HEK293 (cell line): Measurements from ENCODE around the gene SLC22A4.

Source experiments
- CTCF ChIA-PET: fragments of 350-600 bp; formaldehyde crosslinking; extraction: SDS; loops from one replicate; lab custom pipeline; 2021; ENCODE audit warnings: antibody characterized with exemption; lab: Yijun Ruan, JAX
- POLR2A ChIA-PET: fragments of 300-600 bp; formaldehyde crosslinking; extraction: SDS; loops from one replicate; lab custom pipeline; 2020; ENCODE audit warnings: antibody characterized with exemption, inconsistent platforms; lab: Yijun Ruan, JAX
- H3K27ac ChIP-seq: fragments of 200-500 bp; sonication (Bioruptor generic); 2 replicates; pipeline ENCODE4 v1.5.1; 2014; ENCODE audit warnings: low read depth, low read length, control low read depth, inconsistent platforms; ENCODE audit errors: extremely low read depth
- H3K36me3 ChIP-seq, 2 experiments: fragments of 200-500 bp in 1 of 2; sonication (Bioruptor generic) in 1 of 2; 1 replicate in 1 of 2; 2 replicates in 1 of 2; pipeline ENCODE4 v1.5.1; 2014 to 2017; ENCODE audit warnings: inconsistent platforms in 2 of 2, low read length in 2 of 2; ENCODE audit not compliant: control insufficient read depth in 2 of 2, insufficient read depth in 1 of 2
- H3K4me1 ChIP-seq: fragments of 200-500 bp; sonication (Bioruptor generic); 2 replicates; pipeline ENCODE4 v1.5.1; 2014; ENCODE audit warnings: mild to moderate bottlenecking, low read length, inconsistent platforms; ENCODE audit not compliant: control insufficient read depth, insufficient read depth
- H3K4me3 ChIP-seq: 2 replicates; pipeline ENCODE4 v1.5.1; 2011; ENCODE audit warnings: low read depth, mild to moderate bottlenecking, control low read depth, low read length, moderate library complexity
- H3K9me3 ChIP-seq: fragments of 200-500 bp; sonication (Bioruptor generic); 2 replicates; pipeline ENCODE4 v1.5.1; 2014; ENCODE audit warnings: low read depth, low read length, inconsistent platforms; ENCODE audit not compliant: control insufficient read depth, insufficient read depth
- GFI1B ChIP-seq: fragments of 450-650 bp; formaldehyde crosslinking; IDR thresholded peaks from 2 replicates; pipeline ENCODE4 v1.5.1; 2016; ENCODE audit warnings: missing biosample characterization, missing genetic modification characterization
- KLF7 ChIP-seq: fragments of 450-650 bp; formaldehyde crosslinking; IDR thresholded peaks from 2 replicates; pipeline ENCODE4 v1.5.1; 2016; ENCODE audit warnings: missing biosample characterization, missing genetic modification characterization, borderline replicate concordance
- KLF8 ChIP-seq: fragments of 450-650 bp; formaldehyde crosslinking; IDR thresholded peaks from 2 replicates; pipeline ENCODE4 v1.5.1; 2016; ENCODE audit warnings: missing biosample characterization, missing genetic modification characterization
- MEIS1 ChIP-seq: sonication (generic); formaldehyde crosslinking; IDR thresholded peaks from 2 replicates; pipeline ENCODE4 v1.8.1; 2022; ENCODE audit warnings: missing genetic modification reagents, mild to moderate bottlenecking, borderline replicate concordance
- OSR2 ChIP-seq: fragments of 450-650 bp; formaldehyde crosslinking; IDR thresholded peaks from 2 replicates; pipeline ENCODE4 v1.5.1; 2016; ENCODE audit warnings: missing biosample characterization, missing genetic modification characterization
- PRDM1 ChIP-seq: fragments of 450-650 bp; formaldehyde crosslinking; IDR thresholded peaks from 2 replicates; pipeline ENCODE4; 2016; ENCODE audit warnings: missing biosample characterization, missing genetic modification characterization
- SALL2 ChIP-seq: fragments of 450-650 bp; formaldehyde crosslinking; IDR thresholded peaks from 2 replicates; pipeline ENCODE4 v1.5.0; 2017; ENCODE audit warnings: missing biosample characterization, mild to moderate bottlenecking, missing genetic modification characterization, borderline replicate concordance
- WT1 ChIP-seq: fragments of 450-650 bp; formaldehyde crosslinking; IDR thresholded peaks from 2 replicates; pipeline ENCODE4 v1.5.1; 2016; ENCODE audit warnings: missing biosample characterization, missing genetic modification characterization
- YY1 ChIP-seq: fragments of 450-650 bp; formaldehyde crosslinking; IDR thresholded peaks from 2 replicates; pipeline ENCODE4 v1.5.1; 2018; ENCODE audit warnings: missing biosample characterization, missing genetic modification characterization
- ZBTB17 ChIP-seq: fragments of 450-650 bp; formaldehyde crosslinking; IDR thresholded peaks from 2 replicates; pipeline ENCODE4 v1.5.1; 2016; ENCODE audit warnings: missing biosample characterization, missing genetic modification characterization
- ZNF211 ChIP-seq: fragments of 450-650 bp; formaldehyde crosslinking; IDR thresholded peaks from 2 replicates; pipeline ENCODE4 v1.5.1; 2016; ENCODE audit warnings: low read depth, missing biosample characterization, missing genetic modification characterization
- ZNF311 ChIP-seq: fragments of 450-650 bp; formaldehyde crosslinking; IDR thresholded peaks from 2 replicates; pipeline ENCODE4 v1.5.1; 2017; ENCODE audit warnings: missing biosample characterization, missing genetic modification characterization, borderline replicate concordance
- ZNF335 ChIP-seq: fragments of 450-650 bp; formaldehyde crosslinking; conservative IDR thresholded peaks from 2 replicates; pipeline ENCODE4 v1.5.1; 2016; ENCODE audit warnings: missing biosample characterization, missing genetic modification characterization
- ZNF341 ChIP-seq: fragments of 450-650 bp; formaldehyde crosslinking; IDR thresholded peaks from 2 replicates; pipeline ENCODE4; 2016; ENCODE audit warnings: low read depth, missing biosample characterization, missing genetic modification characterization
- ZNF426 ChIP-seq: fragments of 450-650 bp; formaldehyde crosslinking; IDR thresholded peaks from 2 replicates; pipeline ENCODE4 v1.5.1; 2017; ENCODE audit warnings: missing biosample characterization, missing genetic modification characterization, mild to moderate bottlenecking, inconsistent platforms, moderate library complexity
- ZNF48 ChIP-seq: fragments of 450-650 bp; formaldehyde crosslinking; IDR thresholded peaks from 2 replicates; pipeline ENCODE4 v1.5.1; 2016; ENCODE audit warnings: missing biosample characterization, missing genetic modification characterization
- ZNF549 ChIP-seq: fragments of 450-650 bp; IDR thresholded peaks from 2 replicates; pipeline ENCODE4 v1.5.1; 2018; ENCODE audit warnings: missing biosample characterization, missing genetic modification characterization, mild to moderate bottlenecking, inconsistent platforms, moderate library complexity
- ZNF571 ChIP-seq: fragments of 450-650 bp; formaldehyde crosslinking; IDR thresholded peaks from 2 replicates; pipeline ENCODE4 v1.5.0; 2017; ENCODE audit warnings: missing biosample characterization, missing genetic modification characterization
- ZNF596 ChIP-seq: fragments of 450-650 bp; IDR thresholded peaks from 2 replicates; pipeline ENCODE4 v1.5.0; 2018; ENCODE audit warnings: missing biosample characterization, mild to moderate bottlenecking, missing genetic modification characterization, moderate library complexity
- ZNF600 ChIP-seq: fragments of 450-650 bp; formaldehyde crosslinking; IDR thresholded peaks from 2 replicates; pipeline ENCODE4 v1.5.1; 2016; ENCODE audit warnings: missing biosample characterization, missing genetic modification characterization
- ZNF623 ChIP-seq: fragments of 450-650 bp; formaldehyde crosslinking; IDR thresholded peaks from 2 replicates; pipeline ENCODE4 v1.5.1; 2016; ENCODE audit warnings: missing biosample characterization, missing genetic modification characterization
- ZSCAN16 ChIP-seq: fragments of 450-650 bp; formaldehyde crosslinking; IDR thresholded peaks from 2 replicates; pipeline ENCODE4 v1.5.1; 2016; ENCODE audit warnings: missing biosample characterization, missing genetic modification characterization
- ZSCAN30 ChIP-seq: fragments of 450-650 bp; IDR thresholded peaks from 2 replicates; pipeline ENCODE4 v1.5.1; 2018; ENCODE audit warnings: missing biosample characterization, mild to moderate bottlenecking, missing genetic modification characterization, moderate library complexity
- TF ChIP-seq, protein P1 (sequence below): fragments of 450-650 bp; formaldehyde crosslinking; IDR thresholded peaks from 2 replicates; pipeline ENCODE4 v1.5.1; 2016; ENCODE audit warnings: missing biosample characterization, missing genetic modification characterization
- TF ChIP-seq, protein P2 (sequence below): fragments of 450-650 bp; formaldehyde crosslinking; IDR thresholded peaks from 2 replicates; pipeline ENCODE4 v1.5.1; 2017; ENCODE audit warnings: missing biosample characterization, missing genetic modification characterization
- TF ChIP-seq, protein P3 (sequence below): fragments of 450-650 bp; formaldehyde crosslinking; IDR thresholded peaks from 2 replicates; pipeline ENCODE4 v1.5.1; 2017; ENCODE audit warnings: missing biosample characterization, mild to moderate bottlenecking, missing genetic modification characterization, moderate library complexity
- TF ChIP-seq, protein P4 (sequence below): fragments of 450-650 bp; formaldehyde crosslinking; IDR thresholded peaks from 2 replicates; pipeline ENCODE4 v1.5.1; 2017; ENCODE audit warnings: missing biosample characterization, missing genetic modification characterization
- TF ChIP-seq, protein P5 (sequence below): fragments of 450-650 bp; formaldehyde crosslinking; IDR thresholded peaks from 2 replicates; pipeline ENCODE4 v1.5.1; 2016; ENCODE audit warnings: missing biosample characterization, missing genetic modification characterization

The SLC22A4 gene

DNA sequence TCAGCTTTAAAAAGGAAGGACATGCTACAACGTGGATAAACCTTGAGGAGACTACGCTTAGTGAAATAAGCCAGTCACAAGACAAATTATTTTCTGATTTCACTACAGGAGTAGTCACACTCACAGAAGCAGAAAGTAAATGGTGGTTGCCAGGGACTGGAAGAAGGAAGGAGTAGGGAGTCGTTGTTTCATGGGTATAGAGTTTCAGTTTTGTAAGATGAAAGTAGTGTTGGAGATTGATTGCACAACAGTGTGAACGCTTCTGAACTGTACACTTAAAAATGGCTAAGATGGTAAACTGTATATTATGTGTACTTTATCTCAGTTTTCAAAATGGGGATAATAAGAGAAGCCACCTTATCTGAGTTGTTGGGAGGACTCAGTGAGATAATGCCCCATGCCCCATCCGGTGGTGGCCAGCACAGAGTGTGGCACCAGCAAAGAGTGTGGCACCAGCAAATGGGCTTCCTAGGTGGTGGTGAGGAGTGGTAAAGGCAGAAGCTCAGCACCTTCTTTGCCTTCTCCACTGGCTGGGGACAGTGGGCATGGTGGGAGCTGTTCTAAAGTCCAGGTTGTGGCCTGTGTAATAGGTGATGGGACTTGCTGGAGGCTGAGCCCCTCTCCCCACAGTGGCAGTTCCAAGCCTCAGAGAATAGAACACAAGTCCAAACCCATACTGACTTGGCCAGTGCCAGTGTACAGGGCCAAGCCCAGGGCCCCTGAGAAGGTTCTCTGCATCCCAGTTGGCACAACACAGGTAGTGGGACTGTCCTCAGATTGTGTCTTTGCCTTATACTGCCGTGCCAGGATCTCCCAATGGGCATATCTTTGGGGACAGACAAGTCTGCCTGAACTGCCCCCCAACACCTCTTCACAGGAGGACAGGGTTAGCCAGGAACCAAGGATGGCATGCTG, 4.4 kb downstream of the SLC22A4 start:
- Histone ChIP-seq H3K4me1 (no peaks in the 10 kb centered on the region), H3K4me3 (no peak overlapping the region), H3K27ac (no peak overlapping the region), H3K9me3 (no peaks in the 10 kb centered on the region), H3K36me3 (no peaks in the 10 kb centered on the region)
- POLR2A ChIA-PET = no interaction called here
- CTCF ChIA-PET = interaction anchor here (0.7 to 1.2 kb wide), 3 partner anchors 11 to 213 kb away, joined by 3 read pairs; no protein-coding TSS in a partner anchor
- TF ChIP-seq ZNF600 (tag by site-specific recombination) (no peak), OSR2 (peak; percentile 58), ZNF596 (tag by site-specific recombination) (no peak), ZNF311 (no peak), ZSCAN30 (no peak), WT1 (tag by site-specific recombination) (peak; percentile 66; the same call in 1 of the 2 replicates), GFI1B (tag by site-specific recombination) (no peak), KLF8 (tag by site-specific recombination) (no peak), SALL2 (tag by site-specific recombination) (no peak), ZNF426 (tag by site-specific recombination) (no peak), ZBTB17 (tag by site-specific recombination) (0 out of 2 replicates have a peak, but pooled peaks have one; percentile 14), YY1 (tag by site-specific recombination) (no peak), ZNF211 (tag by site-specific recombination) (0 out of 2 replicates have a peak, but pooled peaks have one; percentile 35), ZNF571 (tag by site-specific recombination) (no peak), MEIS1 (CRISPR knock-in tag) (no peak), ZNF549 (tag by site-specific recombination) (no peak), ZNF341 (tag by site-specific recombination) (no peak), ZNF335 (tag by site-specific recombination) (no peak), PRDM1 (peak; percentile 59; the same call in 1 of the 2 replicates), ZSCAN16 (tag by site-specific recombination) (no peak), ZNF48 (no peak), KLF7 (no peak), ZNF623 (tag by site-specific recombination) (no peak)
- TF ChIP-seq, protein P1, sequence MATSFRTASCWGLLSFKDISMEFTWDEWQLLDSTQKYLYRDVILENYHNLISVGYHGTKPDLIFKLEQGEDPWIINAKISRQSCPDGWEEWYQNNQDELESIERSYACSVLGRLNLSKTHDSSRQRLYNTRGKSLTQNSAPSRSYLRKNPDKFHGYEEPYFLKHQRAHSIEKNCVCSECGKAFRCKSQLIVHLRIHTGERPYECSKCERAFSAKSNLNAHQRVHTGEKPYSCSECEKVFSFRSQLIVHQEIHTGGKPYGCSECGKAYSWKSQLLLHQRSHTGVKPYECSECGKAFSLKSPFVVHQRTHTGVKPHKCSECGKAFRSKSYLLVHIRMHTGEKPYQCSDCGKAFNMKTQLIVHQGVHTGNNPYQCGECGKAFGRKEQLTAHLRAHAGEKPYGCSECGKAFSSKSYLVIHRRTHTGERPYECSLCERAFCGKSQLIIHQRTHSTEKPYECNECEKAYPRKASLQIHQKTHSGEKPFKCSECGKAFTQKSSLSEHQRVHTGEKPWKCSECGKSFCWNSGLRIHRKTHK = no peak
- TF ChIP-seq, protein P2, sequence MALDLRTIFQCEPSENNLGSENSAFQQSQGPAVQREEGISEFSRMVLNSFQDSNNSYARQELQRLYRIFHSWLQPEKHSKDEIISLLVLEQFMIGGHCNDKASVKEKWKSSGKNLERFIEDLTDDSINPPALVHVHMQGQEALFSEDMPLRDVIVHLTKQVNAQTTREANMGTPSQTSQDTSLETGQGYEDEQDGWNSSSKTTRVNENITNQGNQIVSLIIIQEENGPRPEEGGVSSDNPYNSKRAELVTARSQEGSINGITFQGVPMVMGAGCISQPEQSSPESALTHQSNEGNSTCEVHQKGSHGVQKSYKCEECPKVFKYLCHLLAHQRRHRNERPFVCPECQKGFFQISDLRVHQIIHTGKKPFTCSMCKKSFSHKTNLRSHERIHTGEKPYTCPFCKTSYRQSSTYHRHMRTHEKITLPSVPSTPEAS (tag by site-specific recombination) = no peak
- TF ChIP-seq, protein P3, sequence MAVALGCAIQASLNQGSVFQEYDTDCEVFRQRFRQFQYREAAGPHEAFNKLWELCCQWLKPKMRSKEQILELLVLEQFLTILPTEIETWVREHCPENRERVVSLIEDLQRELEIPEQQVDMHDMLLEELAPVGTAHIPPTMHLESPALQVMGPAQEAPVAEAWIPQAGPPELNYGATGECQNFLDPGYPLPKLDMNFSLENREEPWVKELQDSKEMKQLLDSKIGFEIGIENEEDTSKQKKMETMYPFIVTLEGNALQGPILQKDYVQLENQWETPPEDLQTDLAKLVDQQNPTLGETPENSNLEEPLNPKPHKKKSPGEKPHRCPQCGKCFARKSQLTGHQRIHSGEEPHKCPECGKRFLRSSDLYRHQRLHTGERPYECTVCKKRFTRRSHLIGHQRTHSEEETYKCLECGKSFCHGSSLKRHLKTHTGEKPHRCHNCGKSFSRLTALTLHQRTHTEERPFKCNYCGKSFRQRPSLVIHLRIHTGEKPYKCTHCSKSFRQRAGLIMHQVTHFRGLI = no peak
- TF ChIP-seq, protein P4, sequence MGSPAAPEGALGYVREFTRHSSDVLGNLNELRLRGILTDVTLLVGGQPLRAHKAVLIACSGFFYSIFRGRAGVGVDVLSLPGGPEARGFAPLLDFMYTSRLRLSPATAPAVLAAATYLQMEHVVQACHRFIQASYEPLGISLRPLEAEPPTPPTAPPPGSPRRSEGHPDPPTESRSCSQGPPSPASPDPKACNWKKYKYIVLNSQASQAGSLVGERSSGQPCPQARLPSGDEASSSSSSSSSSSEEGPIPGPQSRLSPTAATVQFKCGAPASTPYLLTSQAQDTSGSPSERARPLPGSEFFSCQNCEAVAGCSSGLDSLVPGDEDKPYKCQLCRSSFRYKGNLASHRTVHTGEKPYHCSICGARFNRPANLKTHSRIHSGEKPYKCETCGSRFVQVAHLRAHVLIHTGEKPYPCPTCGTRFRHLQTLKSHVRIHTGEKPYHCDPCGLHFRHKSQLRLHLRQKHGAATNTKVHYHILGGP (tag by site-specific recombination) = no peak
- TF ChIP-seq, protein P5, sequence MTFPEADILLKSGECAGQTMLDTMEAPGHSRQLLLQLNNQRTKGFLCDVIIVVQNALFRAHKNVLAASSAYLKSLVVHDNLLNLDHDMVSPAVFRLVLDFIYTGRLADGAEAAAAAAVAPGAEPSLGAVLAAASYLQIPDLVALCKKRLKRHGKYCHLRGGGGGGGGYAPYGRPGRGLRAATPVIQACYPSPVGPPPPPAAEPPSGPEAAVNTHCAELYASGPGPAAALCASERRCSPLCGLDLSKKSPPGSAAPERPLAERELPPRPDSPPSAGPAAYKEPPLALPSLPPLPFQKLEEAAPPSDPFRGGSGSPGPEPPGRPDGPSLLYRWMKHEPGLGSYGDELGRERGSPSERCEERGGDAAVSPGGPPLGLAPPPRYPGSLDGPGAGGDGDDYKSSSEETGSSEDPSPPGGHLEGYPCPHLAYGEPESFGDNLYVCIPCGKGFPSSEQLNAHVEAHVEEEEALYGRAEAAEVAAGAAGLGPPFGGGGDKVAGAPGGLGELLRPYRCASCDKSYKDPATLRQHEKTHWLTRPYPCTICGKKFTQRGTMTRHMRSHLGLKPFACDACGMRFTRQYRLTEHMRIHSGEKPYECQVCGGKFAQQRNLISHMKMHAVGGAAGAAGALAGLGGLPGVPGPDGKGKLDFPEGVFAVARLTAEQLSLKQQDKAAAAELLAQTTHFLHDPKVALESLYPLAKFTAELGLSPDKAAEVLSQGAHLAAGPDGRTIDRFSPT (tag by site-specific recombination) = no peak
